Activated naive CD4-positive, alpha-beta T cell treated with anti-CD3 and anti-CD28 coated beads, Interleukin-2, amount 50 U/mL, for 72 hours (primary cell): Measurements from ENCODE around the gene UBASH3A. TPM values are rescaled to one million over a fixed set of nuclear protein-coding genes. Genes with fewer than 3 reads are reported as not detected.
A peak's percentile ranks its signal among the peaks of the same experiment; 100 is the strongest.
"Not testable (repeated sequence)": the region's sequence is repeated elsewhere in the genome, so short reads cannot be mapped to it uniquely, and the experiment has no call there.

ENCODE experiments used
- ATAC-seq, 2 donors: fragments of 150-1000 bp; cut with Tn5 transposase; 2 replicates each; pipeline ENCODE4 v1.10.0; 2021; ENCODE audit warnings: mild to moderate bottlenecking in 2 of 2, moderate library complexity in 2 of 2
- DNase-seq, 2 donors: peaks; one replicate each; pipeline ENCODE4 v3.0.0; 2021 to 2022; ENCODE audit warnings: low spot score in 2 of 2
- H3K27ac Mint-ChIP-seq, 2 donors: one replicate each; pipeline ENCODE4 v1.8.0; 2022; ENCODE audit warnings: mild to moderate bottlenecking in 2 of 2, mixed read lengths in 2 of 2
- H3K36me3 Mint-ChIP-seq, 2 donors: one replicate each; pipeline ENCODE4 v1.8.0; 2022; ENCODE audit warnings: mixed read lengths in 2 of 2
- H3K9me3 Mint-ChIP-seq, 2 donors: one replicate each; pipeline ENCODE4 v1.8.0; 2022; ENCODE audit warnings: mixed read lengths in 2 of 2
- total RNA-seq, 2 donors: library from RNA; stranded (reverse); gene quantifications; one replicate each; pipeline ENCODE4 v1.2.3, GENCODE V29; 2022

The UBASH3A gene
- total RNA-seq, 2 donors from 2014 or later = 13.0 to 51.9 TPM

GRCh38 chr21:42395905-42396651 is 7.6 kb upstream of the UBASH3A start, which contains the start of gene TMPRSS3:
TSS of gene TMPRSS3 (minus strand) at chr21:42396052. CDS start at chr21:42395417, 635 bp downstream.
- Mint-ChIP-seq H3K27ac (peak within 1 kb of the TSS in 1 of 2 donors; percentile 38), H3K36me3 (peaks cover 12 to 61% of the 10 kb centered on the region in 2 donors), H3K9me3 (no peaks in the 10 kb centered on the region)
- no peak for ATAC-seq
- DNase-seq = no peak

DNA sequence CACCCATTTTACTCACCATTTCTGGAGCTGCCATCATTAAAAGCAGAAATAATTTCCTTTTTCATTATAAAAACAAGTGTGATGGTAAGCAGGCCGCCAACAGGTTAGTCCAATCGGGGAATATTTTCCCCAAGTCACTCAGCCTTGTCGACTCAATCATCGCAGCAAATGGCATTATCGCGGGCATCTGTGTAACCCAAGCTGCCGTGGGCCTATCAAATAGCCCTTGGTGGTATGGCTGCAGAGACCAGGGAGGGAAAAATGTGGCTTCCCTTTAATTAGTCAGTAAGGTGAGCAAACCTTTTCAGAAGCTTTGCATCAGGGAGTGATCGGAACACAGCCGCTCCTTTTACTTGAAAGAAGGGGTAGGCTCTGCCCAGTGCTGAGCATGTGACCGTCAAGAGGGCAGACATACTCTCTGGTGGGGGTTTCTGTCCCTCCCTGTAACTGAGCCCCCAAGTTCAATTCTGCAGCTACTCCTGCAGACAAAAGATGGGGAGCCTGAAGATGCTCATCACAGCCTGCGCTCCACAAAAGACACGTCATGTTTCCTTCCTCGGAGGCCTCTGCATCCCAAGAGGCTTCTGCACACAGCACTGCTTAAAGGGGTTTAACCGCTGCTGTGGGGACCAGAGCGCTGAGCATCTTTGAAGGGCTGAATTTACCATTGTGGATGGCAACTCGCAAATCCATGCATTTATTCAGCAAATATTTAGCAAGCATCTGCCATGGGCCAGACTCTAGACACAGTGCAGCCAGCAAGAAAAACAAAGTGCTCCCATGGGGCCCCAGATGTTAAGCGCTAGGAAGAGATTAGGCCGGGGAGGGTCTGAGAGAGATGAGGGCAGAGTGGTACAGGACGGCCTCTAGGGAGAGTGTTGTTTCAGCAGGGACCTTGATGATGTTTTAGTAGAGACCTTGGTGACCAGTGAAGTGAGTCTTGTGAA is 6.6 kb upstream of the UBASH3A start:
- Mint-ChIP-seq H3K9me3 (peaks cover 7 to 8% of the 10 kb centered on the region in 2 donors), H3K27ac (peak overlapping the region in 1 of 2 donors; percentile 66), H3K36me3 (peaks cover 10 to 60% of the 10 kb centered on the region in 2 donors)
- DNase-seq = no peak
- ATAC-seq = no peak

- ATAC-seq = no peak
- H3K9me3 Mint-ChIP-seq = peaks cover 9% of the 10 kb centered on the region in 2 donors
- DNase-seq = no peak
- H3K27ac Mint-ChIP-seq = peak overlapping the region in 1 of 2 donors; percentile 66
- peaks cover 9 to 60% of the 10 kb centered on the region in 2 donors for H3K36me3 Mint-ChIP-seq
These were observed 5.8 kb upstream of the UBASH3A start for GRCh38 chr21:42397746-42398394.

- DNase-seq (no peak), ATAC-seq (no peak)
- H3K36me3 Mint-ChIP-seq = peaks cover 9 to 54% of the 10 kb centered on the region in 2 donors
- peaks cover 9% of the 10 kb centered on the region in 2 donors for H3K9me3 Mint-ChIP-seq
- H3K27ac Mint-ChIP-seq = peak overlapping the region in 1 of 2 donors; percentile 45
These were observed 5.2 kb upstream of the UBASH3A start for GRCh38 chr21:42398436-42399028.

DNA sequence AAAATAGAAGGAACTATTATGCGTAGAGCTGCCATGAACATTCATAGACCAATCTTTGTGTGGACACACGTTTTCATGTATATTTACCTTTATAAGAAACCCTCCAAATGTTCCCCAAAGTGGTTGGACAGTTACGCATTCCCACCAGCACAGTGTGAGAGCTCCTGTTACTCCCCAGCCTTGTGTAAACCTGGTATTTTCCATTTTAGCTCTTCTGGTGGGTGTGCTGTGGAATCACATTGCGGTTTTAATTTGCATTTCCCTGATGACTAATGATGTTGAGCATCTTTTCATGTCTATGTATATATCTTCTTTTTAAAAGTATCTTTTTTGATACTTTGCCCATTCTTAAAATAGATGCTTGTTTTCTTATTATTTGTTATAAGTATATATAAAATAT is 3.2 kb upstream of the UBASH3A start:
- H3K27ac Mint-ChIP-seq = no peak overlapping the region
- peaks cover 9% of the 10 kb centered on the region in 2 donors for H3K9me3 Mint-ChIP-seq
- H3K36me3 Mint-ChIP-seq = peaks cover 24 to 61% of the 10 kb centered on the region in 2 donors
- ATAC-seq (peak; percentile 67 to 78), DNase-seq (no peak)

DNA sequence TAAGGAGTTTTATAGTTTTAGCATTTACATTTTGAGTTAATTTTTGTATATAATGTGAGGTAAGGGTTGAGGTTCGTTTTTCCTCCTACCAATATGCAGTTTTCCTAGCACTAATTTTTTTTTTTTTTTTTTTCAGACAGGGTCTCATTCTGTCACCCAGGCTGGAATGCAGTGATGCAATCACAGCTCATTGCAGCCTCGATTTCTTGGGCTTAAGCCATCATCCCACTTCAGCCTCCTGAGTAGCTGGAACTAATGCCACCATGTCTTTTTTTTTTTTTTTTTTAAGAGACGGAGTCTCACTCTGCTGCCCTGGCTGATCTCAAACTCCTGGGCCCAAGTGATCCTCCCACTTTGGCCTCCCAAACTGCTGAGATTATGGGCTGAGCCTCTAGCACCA is 2.5 kb upstream of the UBASH3A start:
- peaks cover 30 to 61% of the 10 kb centered on the region in 2 donors for H3K36me3 Mint-ChIP-seq
- no peak for DNase-seq
- ATAC-seq = no peak
- H3K27ac Mint-ChIP-seq = peak overlapping the region in 1 of 2 donors; percentile 60
- H3K9me3 Mint-ChIP-seq = peaks cover 9% of the 10 kb centered on the region in 2 donors

DNA sequence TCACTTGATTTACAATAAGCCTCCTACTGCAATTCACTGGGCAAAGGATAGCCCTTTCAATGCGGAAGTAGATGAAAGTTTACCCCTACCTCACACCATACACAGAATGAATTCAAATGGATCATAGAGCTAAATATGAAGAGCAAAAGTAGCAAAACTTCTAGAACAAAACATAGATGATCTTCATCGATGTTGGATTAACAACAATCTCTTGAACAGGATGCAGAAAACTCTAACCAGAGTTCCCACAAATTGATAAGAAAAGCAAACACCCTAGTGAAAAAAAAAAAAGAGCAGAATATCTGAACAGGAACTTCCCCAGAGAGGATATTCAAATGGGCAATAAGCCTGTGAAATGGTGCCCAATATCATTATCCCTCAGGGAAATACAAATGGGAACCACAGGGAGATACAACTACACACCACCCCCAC is 1.9 kb upstream of the UBASH3A start:
- H3K27ac Mint-ChIP-seq = peak overlapping the region; percentile 60 to 82
- H3K36me3 Mint-ChIP-seq = peaks cover 37 to 64% of the 10 kb centered on the region in 2 donors
- H3K9me3 Mint-ChIP-seq = peaks cover 9% of the 10 kb centered on the region in 2 donors
- DNase-seq = no peak
- no peak for ATAC-seq

DNA sequence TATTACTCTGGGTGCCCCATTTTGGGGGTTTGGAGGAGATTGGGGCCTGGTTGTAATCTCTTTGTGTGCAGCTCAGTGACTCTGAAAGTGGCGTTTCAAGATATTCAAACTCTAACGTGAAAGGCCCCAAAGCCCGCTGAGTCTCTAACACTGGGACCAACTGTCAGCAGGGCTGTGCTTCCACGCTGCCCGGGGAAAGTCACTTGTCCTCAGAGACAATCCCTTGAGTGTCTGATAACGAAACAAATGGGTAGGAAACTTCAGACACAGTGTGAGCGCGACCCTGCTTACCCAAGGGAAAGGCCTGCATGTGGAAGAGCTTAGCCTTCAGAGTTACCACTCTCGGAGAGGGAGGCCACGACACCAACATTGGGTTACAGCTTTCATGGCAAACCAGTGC is 837 bp downstream of the UBASH3A start:
- Mint-ChIP-seq H3K27ac (peak overlapping the region; percentile 86 to 95), H3K36me3 (peaks cover 40 to 58% of the 10 kb centered on the region in 2 donors), H3K9me3 (peaks cover 9% of the 10 kb centered on the region in 2 donors)
- no peak for DNase-seq
- peak; percentile 17 to 18 for ATAC-seq

GRCh38 chr21:42405064-42406013 is 1.6 kb downstream of the UBASH3A start:
- DNase-seq (no peak), ATAC-seq (peak; percentile 16 to 42)
- peaks cover 9% of the 10 kb centered on the region in 2 donors for H3K9me3 Mint-ChIP-seq
- H3K27ac Mint-ChIP-seq = peak overlapping the region; percentile 93 to 95
- H3K36me3 Mint-ChIP-seq = peaks cover 45 to 64% of the 10 kb centered on the region in 2 donors

- peaks cover 9% of the 10 kb centered on the region in 2 donors for H3K9me3 Mint-ChIP-seq
- DNase-seq (peak in 1 of 2 donors; percentile 41), ATAC-seq (peak; percentile 72 to 78)
- H3K36me3 Mint-ChIP-seq = peaks cover 45 to 64% of the 10 kb centered on the region in 2 donors
- peak overlapping the region; percentile 81 to 95 for H3K27ac Mint-ChIP-seq
These were observed 2.5 kb downstream of the UBASH3A start for GRCh38 chr21:42406201-42406621.

GRCh38 chr21:42406866-42407265 is 3.2 kb downstream of the UBASH3A start:
- H3K9me3 Mint-ChIP-seq = peaks cover 3 to 4% of the 10 kb centered on the region in 2 donors
- no peak for ATAC-seq

DNA sequence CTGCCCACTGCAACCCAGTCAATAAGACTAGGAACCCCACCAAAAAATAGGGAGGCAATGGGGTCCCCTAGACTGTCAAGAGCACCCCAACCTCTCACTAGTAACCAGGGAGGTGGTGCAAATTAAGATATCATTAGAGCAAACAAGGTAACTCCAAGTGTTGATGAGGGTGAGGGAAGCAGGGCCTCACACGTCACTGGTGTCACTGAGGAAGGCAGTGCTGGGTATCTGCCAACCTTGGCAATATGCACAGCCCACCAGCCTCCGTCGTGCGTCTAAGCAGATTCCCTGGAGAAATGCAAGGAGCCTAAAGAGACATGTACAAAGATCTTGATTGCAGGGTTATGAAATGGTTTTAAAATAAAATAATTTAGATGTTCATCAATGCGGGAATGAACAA is 3.8 kb downstream of the UBASH3A start:
- Mint-ChIP-seq H3K36me3 (peaks cover 36 to 53% of the 10 kb centered on the region in 2 donors), H3K27ac (peak overlapping the region; percentile 81 to 95), H3K9me3 (no peaks in the 10 kb centered on the region)
- no peak for DNase-seq
- ATAC-seq = no peak

More at GRCh38 chr21:42406866-42407265, 3.2 kb downstream of the UBASH3A start:
- Mint-ChIP-seq H3K36me3 (peaks cover 40 to 57% of the 10 kb centered on the region in 2 donors), H3K27ac (peak overlapping the region; percentile 81 to 95)
- DNase-seq = no peak

DNA sequence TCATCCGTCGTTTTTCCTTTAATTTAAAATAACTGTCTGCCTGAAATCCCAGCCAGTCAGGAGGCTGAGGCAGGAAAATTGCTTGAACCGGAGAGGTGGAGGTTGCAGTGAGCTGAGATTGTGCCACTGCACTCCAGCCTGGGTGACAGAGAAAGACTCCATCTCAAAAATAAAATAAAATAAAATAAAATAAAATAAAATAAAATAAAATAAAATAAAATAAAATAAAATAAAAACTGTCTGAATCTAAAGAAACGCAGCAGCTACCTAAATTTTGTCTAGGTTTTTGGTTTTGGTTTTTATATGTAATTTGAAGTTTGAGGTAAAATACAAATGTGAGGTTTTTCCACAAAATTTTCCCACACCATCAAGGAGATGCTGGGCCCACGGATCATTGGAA is 5.0 kb downstream of the UBASH3A start:
- DNase-seq, ATAC-seq, H3K27ac Mint-ChIP-seq, H3K9me3 Mint-ChIP-seq: not testable (repeated sequence)
- H3K36me3 Mint-ChIP-seq = peaks cover 36 to 56% of the 10 kb centered on the region in 2 donors

GRCh38 chr21:42409366-42409765 is 5.7 kb downstream of the UBASH3A start:
- Mint-ChIP-seq H3K36me3 (peaks cover 38 to 58% of the 10 kb centered on the region in 2 donors), H3K9me3 (no peaks in the 10 kb centered on the region)
- no peak for ATAC-seq

More at GRCh38 chr21:42409366-42409765, 5.7 kb downstream of the UBASH3A start:
- no peak overlapping the region for H3K27ac Mint-ChIP-seq
- DNase-seq = peak in 1 of 2 donors; percentile 16
